ENCODE data around the gene MAFB. TPM values are rescaled to one million over a fixed set of nuclear protein-coding genes. Genes with fewer than 3 reads are reported as not detected.

The MAFB gene
- total RNA-seq, 1 experiment from 2014 or later: 0.22 TPM

- ATAC-seq (no peak), DNase-seq (ENCODE audit: low read depth, low spot score) (no peak)
- Histone ChIP-seq H3K9ac (ENCODE audit: low read length) (no peak overlapping the region), H3K79me2 (ENCODE audit: insufficient read depth, low read length) (no peaks in the 10 kb centered on the region), H3K27ac (ENCODE audit: low read depth, low read length) (no peak overlapping the region), H4K20me1 (ENCODE audit: insufficient read depth) (no peaks in the 10 kb centered on the region), H3K36me3 (ENCODE audit: control insufficient read depth in 1 of 2, insufficient read depth in 2 of 2, low read length in 2 of 2) (no peaks in the 10 kb centered on the region), H3K4me1 (ENCODE audit: control insufficient read depth in 1 of 2, insufficient read depth in 2 of 2, low read length in 2 of 2) (no peaks in the 10 kb centered on the region), H2AFZ (ENCODE audit: low read depth, low read length, poor library complexity, severe bottlenecking) (no peak overlapping the region), H3K4me2 (ENCODE audit: low read length) (no peak overlapping the region), H3K9me3 (ENCODE audit: control insufficient read depth in 1 of 2, insufficient read depth in 1 of 2, low read depth in 1 of 2, low read length in 2 of 2) (no peaks in the 10 kb centered on the region), H3K27me3 (ENCODE audit: insufficient read depth, low read length) (no peaks in the 10 kb centered on the region), H3K9me2 (ENCODE audit: insufficient read depth) (no peaks in the 10 kb centered on the region; the same call in 1 of the 2 replicates), H3K4me3 (replicated peaks in 1 of 2; ENCODE audit: low read depth in 1 of 2, low read length in 2 of 2) (no peak overlapping the region)
- no TSS peak for BruUV-seq (replicated peaks)
- ChIA-PET RAD21 (ENCODE audit: low non-redundant PET in 1 of 2, low total read pairs in 2 of 2, uncharacterized antibody in 2 of 2, unreplicated experiment in 2 of 2) (no interaction called here), POLR2A (no interaction called here), CTCF (interaction anchor here (1.5 kb wide), 1 partner anchor 15 kb away, joined by 7 read pairs; no protein-coding TSS in a partner anchor)
- no peak for TF ChIP-seq ZNF274 (IDR thresholded peaks at IDR 0.05; ENCODE audit: low read depth, low read length)
- no peak for TF ChIP-seq REST (IDR thresholded peaks at IDR 0.05; ENCODE audit: low read depth)
- TF ChIP-seq ELF1 (IDR thresholded peaks at IDR 0.05; ENCODE audit: borderline replicate concordance, low read depth): no peak
- no peak for TF ChIP-seq SP1 (IDR thresholded peaks at IDR 0.05; ENCODE audit: low read depth)
- TF ChIP-seq CTCF (IDR thresholded peaks at IDR 0.05 in 2 of 3, conservative IDR thresholded peaks at IDR 0.05 in 1 of 3; ENCODE audit: borderline replicate concordance in 1 of 3, insufficient read depth in 1 of 3, low read depth in 2 of 3, low read length in 2 of 3): no peak
- TF ChIP-seq SIN3A (IDR thresholded peaks at IDR 0.05; ENCODE audit: low read depth): no peak
- TF ChIP-seq POLR2AphosphoS5 (IDR thresholded peaks at IDR 0.05; ENCODE audit: low read depth, low read length): no peak
- TF ChIP-seq ZBTB33 (IDR thresholded peaks at IDR 0.05; ENCODE audit: extremely low read depth, insufficient replicate concordance, low read length): no peak
- no peak for TF ChIP-seq EGR1 (IDR thresholded peaks at IDR 0.05; ENCODE audit: low read depth)
- no peak for TF ChIP-seq YY1 (IDR thresholded peaks at IDR 0.05; ENCODE audit: extremely low read depth, insufficient replicate concordance, low read depth, low read length)
- TF ChIP-seq JUND (IDR thresholded peaks at IDR 0.05): no peak
- TF ChIP-seq FOSL1 (IDR thresholded peaks at IDR 0.05; ENCODE audit: low read depth): no peak
- no peak for TF ChIP-seq CEBPB (IDR thresholded peaks at IDR 0.05; ENCODE audit: low read depth)
- intact Hi-C loops (cut with micrococcal nuclease): no loop called here
Observed at GRCh38 chr20:40726776-40727175, 37.7 kb upstream of the MAFB start.
